Measurements from ENCODE around the gene STAMBPL1.

Gene STAMBPL1

DNA sequence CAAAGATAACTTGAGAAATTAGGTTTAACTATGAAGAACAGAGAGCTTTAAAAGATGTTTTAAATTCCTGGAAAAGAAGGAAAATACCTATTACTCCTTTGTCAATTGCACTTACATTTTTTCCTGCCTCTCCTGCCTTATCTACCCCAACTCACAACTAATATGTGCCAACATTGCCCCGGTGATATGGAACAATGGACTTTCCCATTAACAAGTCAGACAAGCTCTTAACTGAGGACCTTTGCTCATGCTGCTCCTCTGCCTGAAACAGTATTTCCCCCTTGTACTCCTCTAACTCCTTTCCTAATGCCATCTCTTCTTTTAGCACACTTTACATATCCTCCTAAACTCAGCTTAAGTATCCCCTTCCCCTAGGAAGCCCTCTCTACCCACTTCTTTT, 77.3 kb downstream of the STAMBPL1 start:
- no peak for DNase-seq

DNA sequence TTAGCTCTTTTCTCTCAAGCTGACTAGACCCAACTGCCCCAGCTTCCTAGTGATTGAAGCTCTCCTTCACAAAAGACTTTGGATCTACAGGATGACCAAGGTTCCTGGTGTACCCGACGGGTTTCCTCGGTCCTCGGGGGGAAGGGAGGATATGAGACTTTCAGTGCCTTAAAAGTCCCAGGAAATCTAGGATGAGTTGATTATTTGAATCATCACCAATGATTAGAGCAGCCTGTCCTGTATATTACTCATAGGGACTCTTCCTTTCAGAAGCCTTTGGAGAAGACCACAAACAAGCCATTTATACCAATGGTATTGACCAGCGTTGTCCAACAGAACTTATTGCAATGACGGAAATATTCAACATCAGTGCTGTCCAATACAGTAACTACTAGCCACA, 78.7 kb downstream of the STAMBPL1 start:
- no peak for DNase-seq

DNA sequence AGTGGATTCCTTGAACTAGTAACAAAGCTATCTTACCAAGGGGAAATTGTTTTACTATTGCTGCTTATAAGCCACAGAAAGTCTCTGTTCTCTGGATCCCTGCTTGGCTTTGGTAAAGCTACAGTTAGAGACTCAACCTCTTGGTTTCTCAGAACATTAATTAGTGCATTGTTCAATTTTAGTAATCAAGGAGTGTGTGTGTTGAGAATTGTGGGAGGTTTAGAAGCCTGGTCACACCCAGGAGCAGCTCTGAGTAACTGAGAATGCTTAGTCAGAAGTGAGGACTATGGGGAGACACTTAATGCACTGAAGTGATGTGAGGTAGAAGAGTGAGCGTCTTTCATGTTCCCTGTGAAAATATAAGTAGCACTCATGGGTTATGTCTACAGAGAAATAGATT, 80.8 kb downstream of the STAMBPL1 start:
- DNase-seq: no peak

DNA sequence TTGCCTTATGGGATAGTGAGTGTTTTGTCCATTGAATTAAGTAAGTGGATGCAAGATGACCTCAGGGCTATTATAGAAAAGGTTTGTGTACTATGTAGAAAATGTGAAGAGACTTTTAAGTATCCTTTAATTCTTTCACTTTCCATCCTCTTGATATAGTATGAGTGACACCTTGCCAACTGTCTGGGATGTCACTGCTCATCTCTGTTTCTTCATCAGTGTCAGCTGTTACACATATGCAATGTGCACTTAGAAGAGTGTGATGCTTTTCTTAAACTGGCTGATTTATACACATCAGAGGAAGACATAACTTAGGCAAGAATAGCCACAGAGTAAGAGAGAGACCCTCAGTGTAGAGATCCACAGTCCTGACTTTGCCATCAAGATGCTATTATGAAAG, 81.2 kb downstream of the STAMBPL1 start:
- no peak for DNase-seq

DNA sequence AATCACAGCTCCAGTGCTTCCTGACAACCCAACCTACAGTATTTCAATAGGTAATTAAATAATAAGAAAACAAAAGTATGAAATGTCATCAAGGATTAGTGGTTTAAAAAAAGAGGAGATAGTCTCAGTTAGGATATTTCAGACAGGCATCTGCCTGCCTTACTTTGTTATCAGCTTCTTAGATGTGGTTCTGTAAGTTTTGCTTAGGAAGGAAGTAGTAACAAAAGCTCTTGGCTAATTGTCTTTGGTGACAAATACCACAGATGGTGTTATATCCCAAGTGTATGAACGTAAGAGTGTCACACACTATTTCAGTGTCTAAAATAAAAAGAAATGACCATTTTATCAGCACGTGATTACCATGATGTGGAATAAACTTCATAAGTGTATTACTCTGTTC, 82.3 kb downstream of the STAMBPL1 start:
- DNase-seq: no peak

DNA sequence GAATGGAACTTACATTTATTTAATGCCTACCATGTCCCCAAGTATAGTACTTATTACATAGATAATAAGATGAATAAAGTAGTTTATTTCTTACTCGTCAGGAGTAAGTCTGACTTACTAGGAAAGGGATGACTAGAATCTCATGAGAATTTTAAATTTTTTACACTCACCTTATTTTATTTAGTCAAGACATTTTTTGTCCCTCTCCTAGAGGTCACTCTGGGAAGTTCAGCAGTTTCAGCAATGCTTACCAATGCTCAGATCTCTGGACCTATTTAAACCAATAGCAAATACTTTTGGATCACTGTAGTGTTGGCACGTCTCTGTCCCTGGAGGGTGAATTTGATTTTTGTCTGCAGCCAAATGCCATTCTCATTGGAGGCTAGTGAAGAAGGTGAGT, 83.3 kb downstream of the STAMBPL1 start:
- no peak for DNase-seq

DNA sequence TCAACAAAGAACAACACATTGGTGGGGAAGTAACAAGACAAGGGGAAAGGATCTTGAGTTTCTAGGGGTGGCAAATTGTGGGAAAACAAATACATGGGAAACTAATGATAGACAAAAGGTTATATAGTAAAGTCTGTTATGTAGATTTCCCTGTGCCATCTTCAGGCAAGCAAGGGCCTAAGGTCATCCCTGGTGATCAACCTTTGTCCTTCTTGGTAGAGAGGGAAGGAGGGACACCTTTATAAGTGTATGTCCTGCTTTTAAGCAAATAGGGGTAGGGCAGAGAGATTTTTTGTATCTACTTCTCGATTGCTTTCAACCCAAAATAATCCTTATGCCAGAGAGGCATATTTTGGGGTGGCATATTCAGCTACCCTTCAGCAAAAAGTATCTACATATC, 84.3 kb downstream of the STAMBPL1 start:
- DNase-seq: no peak

DNA sequence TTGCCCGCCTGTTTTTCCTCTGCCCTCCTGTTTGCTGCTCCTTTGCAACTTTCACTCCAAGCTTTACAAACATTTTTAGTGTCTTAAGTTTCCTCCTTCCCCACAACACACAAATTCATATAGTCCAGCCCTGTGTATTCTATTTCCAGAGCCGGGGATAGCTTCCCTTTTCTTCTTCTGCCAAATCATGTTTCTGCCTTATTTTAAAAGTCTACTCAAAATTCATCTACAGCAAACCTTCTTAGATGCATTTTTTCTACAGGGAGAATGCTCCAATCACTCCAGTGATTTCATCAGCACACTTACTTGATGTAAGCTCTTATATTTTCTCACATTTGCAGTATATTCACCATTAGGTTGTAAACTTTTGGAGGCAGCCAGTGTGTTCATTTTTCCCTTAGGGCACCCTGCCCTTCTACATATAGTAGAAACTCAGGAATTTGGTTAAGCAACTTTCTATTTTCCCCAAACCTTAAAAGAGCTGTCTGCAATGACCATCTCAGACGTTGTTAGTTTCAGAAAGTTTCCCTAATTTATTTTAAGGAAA, 84.9 kb downstream of the STAMBPL1 start:
- no peak for DNase-seq

DNA sequence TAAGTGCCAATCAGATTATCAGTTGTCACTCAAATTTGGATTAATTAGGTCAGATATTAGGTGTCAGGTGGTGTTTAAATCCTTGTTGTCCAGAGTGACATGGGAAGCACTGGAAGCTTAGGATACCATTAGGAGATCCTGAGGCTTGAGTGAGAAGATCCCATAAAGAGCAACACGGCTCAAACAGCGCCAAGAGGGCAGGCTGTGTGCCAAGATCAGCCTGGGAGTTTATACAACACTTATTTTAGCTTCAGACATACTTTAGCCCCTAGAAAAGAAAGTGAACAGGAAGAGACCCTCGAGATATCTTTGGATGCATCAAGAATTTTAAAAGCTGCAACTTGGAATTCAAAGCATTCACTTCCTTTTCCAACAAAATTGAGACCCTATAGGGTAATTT, 86.8 kb downstream of the STAMBPL1 start:
- no peak for DNase-seq

DNA sequence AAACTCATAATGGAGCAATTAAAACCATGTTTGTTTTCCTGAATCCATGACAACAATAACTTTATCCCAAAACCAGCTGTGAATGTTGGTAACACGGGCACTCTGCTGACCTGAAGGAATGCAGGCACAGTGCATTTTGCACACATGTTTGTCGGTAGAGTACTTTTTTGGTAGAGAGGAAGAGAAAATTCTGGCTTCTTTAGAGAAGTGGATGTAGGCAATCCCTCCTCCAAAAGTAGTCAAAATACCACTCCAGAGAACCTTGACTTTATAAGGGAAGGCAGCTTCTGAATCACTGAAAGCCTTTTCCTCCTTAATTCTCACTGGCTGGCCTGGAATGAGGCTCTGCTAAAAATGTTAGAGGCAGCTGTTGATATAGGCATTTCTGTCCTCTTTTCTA, 88.3 kb downstream of the STAMBPL1 start:
- no peak for DNase-seq

DNA sequence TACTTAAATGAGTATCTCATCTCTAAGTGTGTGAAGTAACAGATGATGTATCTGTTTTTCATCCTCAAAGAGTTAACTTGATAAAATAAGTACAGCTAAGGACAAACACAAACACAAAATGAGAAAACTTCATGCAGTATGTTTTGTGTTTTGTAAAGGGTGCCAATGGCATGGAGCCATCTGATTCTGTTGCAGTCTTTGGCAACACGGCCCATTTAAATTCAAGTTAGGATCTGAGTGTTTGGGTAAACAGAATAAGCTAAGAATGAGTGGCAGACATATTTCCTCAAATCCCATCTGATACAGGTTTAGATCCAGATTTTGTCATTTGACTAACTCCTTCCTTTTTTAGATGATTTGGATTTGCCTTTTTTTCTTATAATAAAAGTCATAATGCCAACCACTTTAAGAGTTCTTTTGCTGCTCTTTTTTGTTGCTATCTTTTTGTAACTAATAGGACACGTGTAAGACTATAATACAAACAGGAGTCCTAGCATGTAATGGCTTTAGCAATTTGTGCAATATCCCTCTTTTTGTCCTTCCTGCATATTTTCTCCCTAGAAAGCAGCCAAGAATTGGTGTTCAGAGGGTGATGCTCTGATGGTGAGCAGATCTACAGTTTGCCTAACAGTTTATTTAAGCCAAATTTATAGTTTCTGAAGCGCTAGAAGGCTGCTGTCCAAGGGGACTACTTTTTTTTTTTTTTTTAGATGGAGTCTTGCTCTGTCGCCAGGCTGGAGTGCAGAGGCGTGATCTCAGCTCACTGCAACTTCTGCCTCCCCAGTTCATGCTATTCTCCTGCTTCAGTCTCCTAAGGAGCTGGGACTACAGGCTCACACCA, 91.4 kb downstream of the STAMBPL1 start:
- no peak for DNase-seq

All from activated naive CD4-positive, alpha-beta T cell treated with anti-CD3 and anti-CD28 coated beads, Interleukin-2, amount 50 U/mL, for 16 hours (primary cell).